Skeletal muscle satellite cell (primary cell): Measurements from ENCODE around the gene HAUS7.

Experiments
- H3K27me3 ChIP-seq: 2 replicates; pipeline ENCODE4 v1.7.0; 2013; ENCODE audit warnings: low read length; ENCODE audit not compliant: control insufficient read depth, insufficient read depth
- H3K36me3 ChIP-seq: 2 replicates; pipeline ENCODE4 v1.7.0; 2013; ENCODE audit warnings: mild to moderate bottlenecking, control low read depth, low read length; ENCODE audit not compliant: insufficient read depth
- H3K4me1 ChIP-seq: 2 replicates; pipeline ENCODE4 v1.7.0; 2013; ENCODE audit warnings: low read length; ENCODE audit not compliant: control insufficient read depth, insufficient read depth
- H3K4me2 ChIP-seq: 2 replicates; pipeline ENCODE4 v1.7.0; 2013; ENCODE audit warnings: mild to moderate bottlenecking, low read length
- H3K4me3 ChIP-seq: 2 replicates; pipeline ENCODE4 v1.7.0; 2013; ENCODE audit warnings: low read length
- H3K9ac ChIP-seq: 2 replicates; pipeline ENCODE4 v1.7.0; 2013; ENCODE audit warnings: mild to moderate bottlenecking, low read depth, low read length, moderate library complexity
- H3K9me3 ChIP-seq: replicated peaks from 2 replicates; pipeline ENCODE4 v1.7.0; 2013; ENCODE audit warnings: mild to moderate bottlenecking, control low read depth, low read length

The HAUS7 gene

DNA sequence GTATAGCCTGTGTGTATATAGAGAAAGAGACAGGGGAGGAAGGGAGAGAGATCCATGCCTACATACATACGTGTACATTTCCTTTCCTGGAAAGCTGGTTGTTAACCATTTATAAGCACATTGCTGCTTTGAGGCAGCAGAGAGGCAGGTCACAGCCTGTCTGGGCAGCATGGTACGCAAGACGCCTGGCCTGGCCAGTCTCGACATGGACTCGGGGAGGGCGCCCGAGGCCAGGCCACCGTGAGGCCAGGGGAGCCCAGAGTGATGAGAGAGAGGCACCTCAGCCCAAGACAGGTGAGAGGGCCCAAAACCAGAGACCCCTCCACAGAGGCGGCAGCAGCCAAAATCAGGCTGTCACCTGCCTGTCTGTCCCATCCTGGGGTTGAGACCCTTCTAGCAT, 28.4 kb downstream of the HAUS7 start:
- no peaks in the 10 kb centered on the region for H3K9me3 ChIP-seq
- H3K36me3 ChIP-seq = no peaks in the 10 kb centered on the region
- H3K4me3 ChIP-seq = no peak overlapping the region
- H3K9ac ChIP-seq = no peak overlapping the region
- H3K27me3 ChIP-seq = peaks cover 5% of the 10 kb centered on the region
- H3K4me1 ChIP-seq = no peaks in the 10 kb centered on the region
- no peak overlapping the region for H3K4me2 ChIP-seq

DNA sequence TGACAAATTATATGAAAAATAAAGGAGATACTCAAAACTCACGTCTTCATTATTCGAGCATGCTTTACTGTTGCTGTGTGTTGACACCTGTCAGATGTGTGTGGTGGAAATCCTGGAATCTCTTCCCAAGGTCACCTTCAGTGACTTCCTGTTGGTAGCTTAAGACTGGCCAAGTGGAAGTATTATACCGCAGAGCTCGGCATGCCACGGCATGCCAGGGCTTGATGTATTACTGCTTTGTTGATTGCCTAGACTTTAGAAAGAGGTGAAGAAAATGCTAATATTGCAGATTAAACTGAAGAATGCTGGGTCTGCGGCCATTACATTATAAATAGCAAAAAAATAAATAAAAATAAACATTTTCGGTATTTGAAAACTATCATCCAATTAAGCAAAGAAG, 29.1 kb downstream of the HAUS7 start:
- no peaks in the 10 kb centered on the region for H3K9me3 ChIP-seq

DNA sequence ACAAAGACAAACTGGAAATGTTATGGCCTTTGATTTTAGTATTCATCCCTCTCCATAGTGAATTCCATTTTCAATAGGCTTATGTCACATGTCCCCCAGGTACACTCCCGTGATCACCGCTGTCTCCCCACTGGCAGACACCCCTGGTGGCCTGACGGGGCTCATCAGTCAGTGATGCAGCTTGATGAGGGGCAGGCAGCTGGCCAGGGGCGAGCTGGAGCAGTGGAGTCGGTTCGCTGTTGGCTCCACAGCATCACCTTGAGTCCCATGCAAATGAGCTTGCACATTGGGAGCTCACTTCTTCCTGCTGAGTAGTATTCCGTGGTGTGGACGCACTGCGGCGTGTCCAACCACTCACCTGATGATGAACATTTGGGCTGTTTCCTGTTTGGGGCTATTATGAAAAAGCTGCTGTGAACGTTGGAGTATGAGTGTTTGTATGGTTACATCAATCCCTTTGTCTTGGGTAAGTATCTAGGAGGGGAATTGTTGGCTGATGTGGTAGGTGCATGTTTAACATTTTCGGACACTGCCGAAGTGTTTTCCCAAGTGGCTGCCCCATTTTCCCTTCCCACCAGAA, 29.7 kb downstream of the HAUS7 start:
- Histone ChIP-seq H3K4me3 (no peak overlapping the region), H3K27me3 (peaks cover 7% of the 10 kb centered on the region), H3K4me2 (no peak overlapping the region), H3K4me1 (no peaks in the 10 kb centered on the region), H3K36me3 (no peaks in the 10 kb centered on the region), H3K9ac (no peak overlapping the region), H3K9me3 (no peaks in the 10 kb centered on the region)

More for the DNA sequence above, 29.1 kb downstream of the HAUS7 start:
- H3K4me1 ChIP-seq = no peaks in the 10 kb centered on the region
- peaks cover 5% of the 10 kb centered on the region for H3K27me3 ChIP-seq
- no peak overlapping the region for H3K4me3 ChIP-seq
- no peaks in the 10 kb centered on the region for H3K36me3 ChIP-seq
- H3K9ac ChIP-seq = no peak overlapping the region
- no peak overlapping the region for H3K4me2 ChIP-seq

DNA sequence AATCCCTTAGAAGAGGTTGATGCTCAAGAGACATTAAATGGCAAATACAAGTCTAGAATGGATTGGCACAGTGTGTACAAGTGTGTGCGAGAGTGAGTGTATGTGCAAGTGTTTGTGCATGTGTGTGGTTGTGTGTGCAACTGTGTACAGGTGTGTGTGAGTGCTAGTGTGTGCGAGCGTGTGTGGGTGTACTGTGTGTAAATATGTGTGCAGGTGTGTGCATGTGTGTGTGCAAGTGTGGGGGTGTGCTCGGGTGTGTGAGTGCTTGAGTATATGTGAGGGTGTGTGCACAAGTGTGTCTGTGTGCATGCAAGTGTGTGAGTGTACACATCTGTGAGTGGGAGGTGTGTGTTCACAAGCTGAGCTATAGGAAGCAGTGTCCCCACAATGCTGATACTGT, 30.4 kb downstream of the HAUS7 start:
- peaks cover 7% of the 10 kb centered on the region for H3K27me3 ChIP-seq
- no peak overlapping the region for H3K4me3 ChIP-seq
- no peak overlapping the region for H3K9ac ChIP-seq
- H3K4me1 ChIP-seq = no peaks in the 10 kb centered on the region
- H3K9me3 ChIP-seq = no peaks in the 10 kb centered on the region
- no peaks in the 10 kb centered on the region for H3K36me3 ChIP-seq
- no peak overlapping the region for H3K4me2 ChIP-seq

DNA sequence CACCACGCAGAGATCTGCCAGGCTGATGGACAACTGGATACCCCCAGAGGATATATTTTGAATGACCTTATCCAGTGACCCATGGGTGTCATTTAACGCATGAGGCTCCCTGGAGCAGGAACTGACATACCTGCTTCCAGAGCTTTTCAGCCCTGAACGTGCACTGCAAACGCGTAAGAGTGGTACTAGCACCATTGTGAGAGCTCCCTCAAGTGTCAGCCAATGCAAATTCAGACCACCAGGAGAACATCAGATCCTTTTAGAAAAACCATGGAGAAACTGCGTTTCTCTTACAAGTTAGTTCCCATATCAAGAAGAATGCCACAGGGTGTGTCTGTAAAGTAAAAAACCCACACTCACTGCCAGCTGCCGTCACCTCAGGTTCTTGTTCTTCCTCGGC, 31.8 kb downstream of the HAUS7 start:
- no peak overlapping the region for H3K4me3 ChIP-seq
- H3K36me3 ChIP-seq = no peaks in the 10 kb centered on the region
- H3K4me1 ChIP-seq = no peaks in the 10 kb centered on the region
- no peaks in the 10 kb centered on the region for H3K9me3 ChIP-seq
- H3K4me2 ChIP-seq = no peak overlapping the region
- H3K27me3 ChIP-seq = peaks cover 10% of the 10 kb centered on the region
- H3K9ac ChIP-seq = no peak overlapping the region

DNA sequence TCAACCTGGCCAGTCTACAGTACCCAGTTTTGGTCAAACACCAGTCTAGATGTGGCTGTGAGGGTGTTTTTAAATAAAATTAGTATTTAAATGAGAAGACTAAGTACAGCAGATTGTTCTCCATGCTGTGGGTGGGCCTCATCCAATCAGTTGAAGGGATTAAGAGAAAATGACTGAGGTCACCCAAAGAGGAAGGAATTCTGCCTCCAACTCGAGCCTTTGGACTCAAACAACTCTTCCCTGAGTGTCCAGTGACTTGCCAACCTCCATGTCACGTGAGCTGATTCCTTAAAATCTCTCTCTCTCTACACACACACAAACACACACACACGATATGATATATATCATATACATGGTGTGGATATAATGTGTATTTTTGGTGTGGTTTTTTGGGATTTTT, 34.5 kb downstream of the HAUS7 start:
- H3K4me2 ChIP-seq = no peak overlapping the region
- H3K27me3 ChIP-seq = peaks cover 10% of the 10 kb centered on the region
- no peaks in the 10 kb centered on the region for H3K9me3 ChIP-seq
- H3K4me3 ChIP-seq = no peak overlapping the region
- H3K36me3 ChIP-seq = no peaks in the 10 kb centered on the region
- no peak overlapping the region for H3K9ac ChIP-seq
- no peaks in the 10 kb centered on the region for H3K4me1 ChIP-seq

DNA sequence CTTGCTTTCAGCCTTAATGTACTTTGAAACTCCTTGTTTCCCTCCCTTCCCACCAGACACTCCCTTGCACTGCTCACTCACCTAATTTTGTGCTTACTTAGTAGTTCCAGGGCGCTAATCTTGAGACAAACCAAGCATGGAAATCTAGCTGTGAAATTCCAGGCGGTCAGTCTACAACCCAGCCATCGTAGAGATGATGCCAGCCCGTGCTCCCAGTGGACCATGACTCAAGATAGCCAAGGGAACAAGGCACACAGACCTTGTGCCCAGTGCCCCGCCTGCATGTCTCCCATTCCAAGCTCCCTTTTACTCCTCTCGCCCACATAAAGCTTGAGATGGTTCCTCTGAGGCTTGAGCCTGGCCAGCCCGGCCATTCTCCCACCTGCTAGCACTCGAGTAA, 35.6 kb downstream of the HAUS7 start:
- H3K4me3 ChIP-seq = no peak overlapping the region
- H3K4me2 ChIP-seq = no peak overlapping the region
- peaks cover 10% of the 10 kb centered on the region for H3K27me3 ChIP-seq
- no peaks in the 10 kb centered on the region for H3K4me1 ChIP-seq
- H3K36me3 ChIP-seq = no peaks in the 10 kb centered on the region
- H3K9ac ChIP-seq = no peak overlapping the region
- H3K9me3 ChIP-seq = no peaks in the 10 kb centered on the region

DNA sequence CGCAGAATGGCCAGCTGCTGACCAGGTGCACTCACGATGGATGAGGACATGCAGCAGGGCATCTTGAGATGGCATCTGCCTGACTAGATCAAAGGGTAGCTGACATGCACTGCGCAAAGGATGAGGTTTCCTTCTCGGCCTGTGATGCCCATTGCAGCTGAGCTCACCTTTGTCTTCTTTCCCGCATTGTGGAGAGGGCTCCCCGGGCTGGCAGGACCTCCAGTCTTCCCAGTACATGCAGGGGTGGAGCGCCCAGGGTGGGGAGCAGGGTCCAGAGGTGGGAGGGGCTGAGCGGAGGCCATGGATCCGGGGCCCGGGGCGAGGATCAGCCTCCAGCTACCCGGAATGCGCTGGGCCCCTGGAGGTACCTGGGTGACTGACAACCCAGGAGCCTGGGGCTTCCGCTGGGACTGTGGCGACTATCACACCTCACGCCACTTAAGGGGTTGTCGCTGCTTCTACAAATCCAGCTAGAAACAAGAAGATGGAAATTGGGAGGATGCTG, 36.5 kb downstream of the HAUS7 start:
- no peak overlapping the region for H3K4me2 ChIP-seq
- no peaks in the 10 kb centered on the region for H3K36me3 ChIP-seq
- no peaks in the 10 kb centered on the region for H3K9me3 ChIP-seq
- H3K4me1 ChIP-seq = no peaks in the 10 kb centered on the region
- H3K9ac ChIP-seq = no peak overlapping the region
- no peak overlapping the region for H3K4me3 ChIP-seq
- peaks cover 10% of the 10 kb centered on the region for H3K27me3 ChIP-seq

DNA sequence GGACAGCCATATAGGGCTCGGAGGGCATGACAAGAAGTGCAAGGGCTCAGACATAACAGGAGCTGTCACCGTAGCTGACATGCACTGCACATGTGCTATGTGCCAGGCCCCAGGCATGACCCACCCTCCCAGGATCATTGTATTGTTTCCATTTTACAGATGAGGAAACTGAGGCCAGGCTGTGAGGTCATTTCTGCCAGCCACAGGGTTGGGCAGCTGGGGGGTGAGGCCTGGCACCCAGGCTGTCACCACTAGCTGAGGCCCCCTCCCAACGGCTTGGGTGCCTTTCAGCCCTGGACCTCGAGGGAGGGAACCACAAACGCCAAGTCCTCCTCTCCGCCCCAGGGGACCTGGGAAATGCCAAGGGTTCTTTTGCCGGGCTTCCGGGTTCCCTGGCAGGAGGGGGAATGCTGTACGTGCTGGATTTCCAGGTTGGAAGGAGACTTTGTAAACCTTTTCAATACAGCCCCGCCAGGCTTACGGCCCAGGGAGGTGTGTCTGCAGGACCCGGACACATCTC, 37.2 kb downstream of the HAUS7 start:
- no peak overlapping the region for H3K4me3 ChIP-seq
- H3K9me3 ChIP-seq = no peaks in the 10 kb centered on the region
- no peak overlapping the region for H3K4me2 ChIP-seq
- H3K4me1 ChIP-seq = no peaks in the 10 kb centered on the region
- no peak overlapping the region for H3K9ac ChIP-seq
- H3K27me3 ChIP-seq = peaks cover 5% of the 10 kb centered on the region
- H3K36me3 ChIP-seq = no peaks in the 10 kb centered on the region

DNA sequence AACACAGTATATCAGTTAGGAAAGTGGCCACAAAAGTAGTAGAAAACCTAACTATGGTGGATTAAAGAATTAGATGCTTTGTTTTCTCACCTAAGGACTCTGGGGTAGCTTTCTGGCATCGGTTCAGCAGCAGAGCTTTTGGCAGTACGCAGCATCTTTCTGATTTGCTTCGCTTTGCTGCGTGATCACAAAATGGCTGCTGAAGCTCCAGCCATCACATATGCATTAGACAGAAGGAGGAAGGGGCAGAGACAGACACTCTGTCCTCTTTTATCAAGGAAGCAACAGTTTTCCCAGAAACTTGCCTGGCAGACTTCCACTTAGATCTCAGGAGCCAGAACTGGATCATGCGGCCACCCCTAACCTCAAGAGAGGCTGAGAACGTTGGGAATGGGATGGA, 39.6 kb downstream of the HAUS7 start:
- Histone ChIP-seq H3K9ac (no peak overlapping the region), H3K9me3 (no peaks in the 10 kb centered on the region)

DNA sequence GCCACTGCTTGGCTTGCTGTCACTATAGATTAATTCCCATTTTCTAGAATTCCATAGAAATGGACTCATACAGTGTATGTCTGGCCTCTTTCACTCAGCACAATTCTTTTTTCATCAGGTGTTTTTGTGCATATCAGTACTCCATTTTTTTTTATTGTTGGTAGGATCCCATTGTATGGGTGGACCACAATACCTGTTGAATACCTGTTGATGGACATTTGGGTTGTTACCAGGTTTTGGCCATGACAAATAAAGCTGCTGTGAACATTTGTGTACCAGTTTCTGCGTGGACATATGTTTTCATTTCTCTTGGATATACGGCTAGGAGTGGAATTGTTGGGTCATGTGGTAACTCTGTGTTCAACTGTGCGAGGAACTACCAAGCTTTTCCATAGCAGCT, 44.2 kb downstream of the HAUS7 start:
- Histone ChIP-seq H3K36me3 (no peaks in the 10 kb centered on the region), H3K9ac (no peak overlapping the region), H3K27me3 (no peaks in the 10 kb centered on the region), H3K4me2 (no peak overlapping the region), H3K4me1 (no peaks in the 10 kb centered on the region), H3K9me3 (no peaks in the 10 kb centered on the region), H3K4me3 (no peak overlapping the region)

More for the DNA sequence above, 39.6 kb downstream of the HAUS7 start:
- no peak overlapping the region for H3K4me3 ChIP-seq
- H3K36me3 ChIP-seq = no peaks in the 10 kb centered on the region
- H3K27me3 ChIP-seq = peaks cover 2% of the 10 kb centered on the region
- no peaks in the 10 kb centered on the region for H3K4me1 ChIP-seq
- H3K4me2 ChIP-seq = no peak overlapping the region

DNA sequence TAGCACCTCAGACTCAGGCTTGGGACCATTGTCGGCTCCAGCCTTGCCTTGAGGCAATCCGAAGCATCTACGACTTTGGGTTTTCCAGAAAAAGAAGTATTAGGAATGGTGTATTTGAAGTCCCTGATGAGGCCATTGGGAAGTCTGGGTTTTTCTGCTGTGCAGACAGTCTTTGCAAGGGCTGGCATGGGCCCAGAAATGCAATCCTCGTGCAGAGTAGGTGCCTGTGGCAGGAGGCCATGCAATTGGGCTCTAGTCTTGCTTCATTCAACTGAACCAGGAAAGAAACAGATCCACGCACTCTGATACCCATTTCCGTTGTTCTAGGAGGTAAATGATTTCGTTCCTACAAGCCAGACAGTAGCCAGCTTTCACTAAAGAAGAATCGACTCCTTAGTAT, 46.7 kb downstream of the HAUS7 start:
- Histone ChIP-seq H3K4me3 (no peak overlapping the region), H3K4me2 (no peak overlapping the region), H3K9me3 (no peaks in the 10 kb centered on the region), H3K27me3 (no peaks in the 10 kb centered on the region), H3K4me1 (no peaks in the 10 kb centered on the region), H3K36me3 (no peaks in the 10 kb centered on the region), H3K9ac (no peak overlapping the region)
